Sciatic nerve (tissue), 2 donors: Measurements from ENCODE around the gene RNF166. TPM values are rescaled to one million over a fixed set of nuclear protein-coding genes. Genes with fewer than 3 reads are reported as not detected.
A peak's percentile ranks its signal among the peaks of the same experiment; 100 is the strongest.

ENCODE experiments used
- ATAC-seq: fragments of 200-7000 bp; cut with Tn5 transposase; one replicate; pipeline ENCODE4 v1.9.1; 2020; ENCODE audit warnings: mild to moderate bottlenecking, moderate library complexity
- DNase-seq: peaks from one replicate; pipeline ENCODE4 v3.0.0-alpha.2; 2020; ENCODE audit warnings: low spot score
- intact Hi-C: fragments of 100-400 bp; cut with DNase I; formaldehyde crosslinking; loops from one replicate; pipeline ENCODE4 v1.14.2; 2022
- total RNA-seq: library from RNA; stranded (reverse); fragmentation: NEBNext Ultra II Directional; extraction: Animal tissue kit (Norgen Biotek cat#: 25700); gene quantifications from one replicate; pipeline ENCODE4 v1.2.1, GENCODE V29; 2021
- donor health status: DM: no; HTN: no; CAD: no.
- donor health status: DM: no; HTN: no; CAD: no.

Gene RNF166
- 28.6 TPM for total RNA-seq

GRCh38 chr16:88706229-88706964 is at the start of gene RNF166, which contains the start of gene CTU2:
RNF166 (minus strand) TSS chr16:88706408; CDS start chr16:88706325, 83 bp downstream.
CTU2 (plus strand) TSS chr16:88706503; CDS start chr16:88706531, 28 bp downstream.
- ATAC-seq (peak; percentile 85), DNase-seq (peak; percentile 95)
- intact Hi-C loops = no loop called here

GRCh38 chr16:88754912-88755744 is 48.9 kb upstream of the RNF166 start:
- no peak for DNase-seq
- intact Hi-C loops = no loop called here
- ATAC-seq = no peak

- ATAC-seq (peak; percentile 18), DNase-seq (no peak)
- intact Hi-C loops = no loop called here
These were observed 48.1 kb upstream of the RNF166 start for GRCh38 chr16:88754109-88754911.

DNA sequence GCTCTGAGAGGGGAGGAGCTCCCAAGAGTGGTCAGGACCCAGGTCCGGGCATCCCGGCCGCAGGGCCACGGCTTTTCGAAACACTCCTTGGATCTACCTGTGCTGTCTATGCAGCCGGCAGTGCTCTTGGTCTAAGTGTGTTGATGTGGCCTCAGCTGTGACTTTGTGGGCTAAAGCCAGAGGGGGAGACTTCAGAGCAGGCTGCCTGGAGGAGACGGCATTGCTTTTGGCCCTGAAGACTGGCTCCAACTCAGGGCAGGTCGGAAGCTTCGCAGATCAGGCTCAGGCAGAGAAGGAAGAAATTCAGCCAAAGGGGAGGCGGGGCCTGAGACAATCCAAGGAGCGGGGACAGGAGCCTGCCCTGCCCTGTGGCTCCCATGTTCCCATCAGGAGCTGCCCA is 47.4 kb upstream of the RNF166 start:
- DNase-seq (no peak), ATAC-seq (peak; percentile 8)
- intact Hi-C loops = no loop called here

GRCh38 chr16:88753191-88753590 is 47.0 kb upstream of the RNF166 start:
- no peak for ATAC-seq
- intact Hi-C loops = no loop called here
- DNase-seq = no peak

DNA sequence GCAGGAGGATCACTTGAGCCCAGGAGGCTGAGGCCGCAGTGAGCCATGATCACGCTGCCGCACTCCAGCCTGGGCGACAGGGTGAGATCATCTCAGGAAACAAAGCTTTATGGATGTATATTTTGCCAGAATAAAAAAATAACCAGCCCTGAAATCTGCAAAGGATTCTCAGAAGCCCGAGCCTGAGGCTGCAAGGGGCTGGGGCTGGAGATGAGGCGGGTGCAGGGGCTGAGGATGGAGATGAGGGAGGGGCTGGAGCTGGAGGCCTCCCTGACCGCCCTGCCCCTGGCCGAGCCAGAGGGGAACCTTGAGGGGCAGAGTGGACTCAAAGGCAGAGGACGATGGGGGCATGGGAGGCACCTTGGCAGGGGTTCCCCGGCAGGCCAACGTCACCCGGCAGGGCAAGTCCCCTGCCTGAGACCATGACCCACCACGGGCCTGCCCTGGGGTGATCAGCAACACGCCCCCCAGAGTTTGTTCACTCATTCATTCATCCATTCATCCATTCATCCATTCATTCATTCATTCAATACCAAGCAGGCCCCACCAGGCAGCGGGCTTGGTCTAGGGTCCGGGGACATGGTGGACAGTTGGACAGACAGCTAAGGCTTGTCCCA is 46.3 kb upstream of the RNF166 start:
- ATAC-seq (no peak), DNase-seq (no peak)
- intact Hi-C loops = no loop called here

- intact Hi-C loops = no loop called here
These were observed 44.6 kb upstream of the RNF166 start for GRCh38 chr16:88750854-88751253.

GRCh38 chr16:88749358-88749757 is 43.1 kb upstream of the RNF166 start:
- ATAC-seq (no peak), DNase-seq (no peak)
- intact Hi-C loops = loop anchor here (10.0 kb wide), 1 partner anchor 415 kb away; no protein-coding TSS in a partner anchor

More at GRCh38 chr16:88750854-88751253, 44.6 kb upstream of the RNF166 start:
- ATAC-seq (no peak), DNase-seq (no peak)

- intact Hi-C loops = loop anchor here (10.0 kb wide), 1 partner anchor 416 kb away; no protein-coding TSS in a partner anchor
- ATAC-seq (no peak), DNase-seq (no peak)
These were observed 42.2 kb upstream of the RNF166 start for GRCh38 chr16:88748364-88748763.

GRCh38 chr16:88747588-88748301 is 41.5 kb upstream of the RNF166 start:
- DNase-seq (no peak), ATAC-seq (no peak)
- intact Hi-C loops = loop anchor here (10.0 kb wide), 1 partner anchor 417 kb away; no protein-coding TSS in a partner anchor

GRCh38 chr16:88746506-88746905 is 40.3 kb upstream of the RNF166 start:
- DNase-seq (no peak), ATAC-seq (peak; percentile 53)
- intact Hi-C loops = loop anchor here (10.0 kb wide), 1 partner anchor 418 kb away; no protein-coding TSS in a partner anchor

- intact Hi-C loops = loop anchor here (10.0 kb wide), 1 partner anchor 420 kb away; no protein-coding TSS in a partner anchor
- DNase-seq (no peak), ATAC-seq (peak; percentile 41)
These were observed 38.6 kb upstream of the RNF166 start for GRCh38 chr16:88744577-88745521.

GRCh38 chr16:88743693-88744576 is 37.7 kb upstream of the RNF166 start:
- intact Hi-C loops = loop anchor here (2.0 to 10.0 kb wide), 2 partner anchors 41 to 421 kb away; partner anchors contain the start of gene PIEZO1
- peak; percentile 73 for ATAC-seq
- peak; percentile 90 for DNase-seq

DNA sequence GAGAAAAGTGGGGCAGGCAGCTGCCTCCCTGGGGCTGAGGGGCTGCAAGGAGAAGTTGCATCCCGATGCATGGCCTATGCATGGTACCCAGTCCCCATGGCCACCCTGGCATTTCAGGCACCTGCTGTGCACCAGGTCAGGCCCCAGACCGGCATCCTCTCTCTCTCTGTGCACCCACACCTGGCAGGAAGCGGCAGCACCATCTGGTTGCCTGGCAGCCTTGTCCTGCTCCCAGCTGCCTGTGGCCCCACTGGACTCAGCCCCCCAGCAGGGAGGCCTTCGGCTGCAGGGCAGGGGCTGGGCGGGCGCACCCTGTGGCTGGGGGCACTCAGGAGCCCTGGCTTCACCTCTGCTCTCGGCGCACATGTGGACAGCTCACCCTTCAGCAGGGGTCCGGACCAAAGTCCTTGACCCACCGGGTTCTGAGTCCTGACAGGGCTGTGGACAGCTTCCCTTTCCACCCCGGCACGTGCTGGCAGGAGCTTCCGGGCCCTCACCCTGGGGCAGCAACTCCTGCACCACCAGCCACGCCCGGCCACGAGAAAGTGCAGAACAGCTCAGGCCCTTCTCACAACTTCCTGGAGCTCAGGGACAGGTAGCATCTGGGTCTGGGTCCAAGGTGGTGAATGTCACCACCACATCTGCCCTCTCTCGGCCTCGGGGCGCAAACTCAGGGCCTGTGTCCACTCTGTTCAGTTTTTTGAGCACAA is 36.8 kb upstream of the RNF166 start:
- no peak for DNase-seq
- ATAC-seq = no peak
- intact Hi-C loops = loop anchor here (2.0 to 10.0 kb wide), 2 partner anchors 42 to 422 kb away; partner anchors contain the start of gene PIEZO1

GRCh38 chr16:88741368-88741767 is 35.2 kb upstream of the RNF166 start:
- DNase-seq (no peak), ATAC-seq (no peak)

More at GRCh38 chr16:88741368-88741767, 35.2 kb upstream of the RNF166 start:
- intact Hi-C loops = loop anchor here (10.0 kb wide), 1 partner anchor 423 kb away; no protein-coding TSS in a partner anchor
